Anterior cingulate cortex (tissue), 58 donors: ENCODE data around the gene SPTBN5.
A peak's percentile ranks its signal among the peaks of the same experiment; 100 is the strongest.

ENCODE experiments used
- DNase-seq, 58 donors: peaks; one replicate each; lab custom pipeline; 2025; lab: John Stamatoyannopoulos, UW

The SPTBN5 gene

GRCh38 chr15:41893422-41894250 lies at the start of gene SPTBN5:
SPTBN5 (minus strand) TSS chr15:41894053; CDS start chr15:41893497, 556 bp downstream.
- DNase-seq: no peak

- DNase-seq: no peak
These were observed 49.0 kb upstream of the SPTBN5 start for GRCh38 chr15:41942886-41943285.

GRCh38 chr15:41941644-41942415 lies 48.0 kb upstream of the SPTBN5 start:
- no peak for DNase-seq

GRCh38 chr15:41940441-41940857 lies 46.6 kb upstream of the SPTBN5 start:
- DNase-seq: no peak

GRCh38 chr15:41939986-41940385 lies 46.1 kb upstream of the SPTBN5 start:
- no peak for DNase-seq

DNA sequence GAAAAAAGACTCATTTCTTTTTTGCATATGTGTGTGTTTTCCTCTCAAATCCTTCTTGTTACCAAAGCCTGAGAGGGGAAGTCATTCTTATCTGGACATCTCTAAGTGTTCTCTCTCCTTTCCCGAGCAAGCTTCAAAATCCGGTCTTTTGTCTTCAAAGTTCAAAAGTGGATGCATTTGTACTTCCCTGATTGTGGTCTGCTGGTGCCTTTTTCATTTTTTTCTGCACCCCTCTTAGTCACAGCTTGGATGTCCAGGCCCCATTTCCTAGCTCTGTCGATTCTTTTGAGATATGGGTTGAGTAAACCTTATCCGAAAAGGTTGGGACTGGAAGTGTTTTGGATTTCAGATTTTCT lies 43.7 kb upstream of the SPTBN5 start:
- DNase-seq: no peak

DNA sequence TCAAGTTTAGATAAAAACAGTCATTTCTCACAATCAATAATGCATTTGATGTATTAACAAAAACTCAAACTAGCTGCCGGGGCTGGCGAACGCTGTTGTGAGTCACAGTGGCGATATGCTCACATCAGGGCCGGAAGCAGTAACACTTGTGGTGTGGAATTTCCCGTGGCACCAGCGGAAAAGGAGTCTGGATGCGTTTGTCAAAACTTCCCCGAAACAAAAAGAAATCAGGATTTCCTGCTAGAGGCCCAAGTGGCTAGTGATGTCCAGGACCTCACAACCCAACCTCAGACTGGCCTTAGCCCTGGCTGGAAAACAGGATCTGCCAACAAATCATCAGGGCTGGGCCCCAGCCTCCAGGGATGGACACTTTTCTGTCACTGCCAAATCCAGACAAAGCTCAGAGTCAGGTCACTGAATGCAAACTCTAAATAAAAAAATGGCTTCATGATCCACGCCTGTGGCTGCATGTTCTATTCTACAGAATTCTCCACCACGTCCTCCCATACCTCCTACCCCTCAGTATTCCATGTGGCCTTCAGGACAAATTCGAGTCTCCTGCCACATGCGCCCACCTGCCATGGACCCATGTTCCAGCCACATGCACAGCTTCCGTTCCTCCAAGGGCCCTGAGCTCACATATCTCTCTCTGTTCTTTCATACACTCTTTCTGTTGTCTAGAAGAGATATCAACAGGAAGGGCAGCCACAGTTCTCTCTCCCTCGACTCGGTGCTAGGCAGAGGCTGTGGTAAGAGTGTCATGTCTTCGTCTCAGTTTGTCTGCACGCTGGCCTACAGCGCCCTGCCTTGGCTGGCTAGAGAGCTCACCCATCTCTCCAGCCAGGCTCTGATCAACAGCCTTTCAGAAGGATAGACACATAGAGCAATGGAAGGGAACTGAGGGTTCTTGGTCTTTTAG lies 43.1 kb upstream of the SPTBN5 start:
- peak in 14 of 58 donors; percentile 6 to 48 (median 16) for DNase-seq

- DNase-seq: no peak
These were observed 42.3 kb upstream of the SPTBN5 start for GRCh38 chr15:41936155-41936554.

DNA sequence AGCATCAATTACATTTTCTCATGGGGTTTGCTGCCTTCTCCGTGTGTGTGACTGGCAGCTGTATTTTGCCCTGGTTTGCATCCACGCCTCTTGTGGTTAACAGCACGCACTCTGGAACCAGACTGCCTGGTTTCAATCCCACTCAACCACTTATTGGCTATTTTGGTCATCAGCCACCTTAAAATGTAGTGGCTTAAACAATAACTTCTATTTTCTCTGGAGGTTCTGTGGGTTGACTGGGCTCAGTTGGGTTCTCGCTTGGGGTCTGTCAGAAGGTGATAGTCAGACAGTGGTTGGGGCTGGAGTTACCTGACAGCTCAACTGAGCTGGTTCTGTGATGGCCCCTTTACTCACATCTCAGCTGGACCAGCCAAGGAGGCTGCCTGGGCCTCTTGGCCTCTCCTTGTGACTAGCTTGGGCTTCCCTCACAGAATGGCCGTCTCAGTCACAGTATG lies 41.7 kb upstream of the SPTBN5 start:
- DNase-seq: no peak

- DNase-seq: no peak
These were observed 41.0 kb upstream of the SPTBN5 start for GRCh38 chr15:41934843-41935242.

- no peak for DNase-seq
These were observed 39.9 kb upstream of the SPTBN5 start for GRCh38 chr15:41933771-41934170.

DNA sequence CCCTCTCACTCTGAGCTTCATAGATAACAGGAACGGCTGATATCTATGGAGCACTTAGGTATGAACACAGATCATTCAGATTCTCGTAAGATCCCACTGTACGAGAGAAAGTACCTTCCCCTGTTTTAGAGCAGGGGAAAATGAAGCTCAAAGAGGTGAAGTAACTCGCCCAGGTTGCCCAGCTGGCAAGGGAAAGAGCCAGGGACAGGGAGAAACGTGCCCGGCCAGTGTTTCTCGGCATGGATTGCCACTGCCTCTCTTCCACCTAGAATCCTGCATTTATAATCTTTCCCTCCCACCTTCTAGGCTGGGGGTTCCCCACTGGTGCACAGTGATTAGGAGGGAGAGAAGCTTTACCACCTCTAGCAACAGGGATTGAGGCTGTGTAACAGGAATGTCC lies 39.5 kb upstream of the SPTBN5 start:
- DNase-seq: no peak

GRCh38 chr15:41932511-41933289 lies 38.8 kb upstream of the SPTBN5 start:
- DNase-seq: no peak

DNA sequence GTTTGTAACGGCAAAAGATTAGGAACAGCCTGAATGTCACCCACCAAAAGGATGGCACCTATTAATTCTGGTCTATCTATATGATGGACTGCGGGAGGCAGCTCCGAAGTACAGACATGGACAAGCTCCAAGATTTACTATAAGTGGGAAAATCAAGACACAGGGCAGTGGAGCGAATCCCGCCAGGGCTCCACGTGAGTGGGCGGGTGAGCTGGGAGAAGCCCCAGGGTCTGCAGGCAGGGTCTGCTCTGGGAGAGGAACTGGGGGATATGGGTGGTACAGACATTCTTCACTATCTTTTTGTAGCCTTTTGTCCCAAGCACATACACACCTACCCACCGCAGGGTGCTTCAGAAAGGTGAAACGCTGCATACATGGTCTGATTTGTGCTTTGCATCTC lies 38.2 kb upstream of the SPTBN5 start:
- no peak for DNase-seq

DNA sequence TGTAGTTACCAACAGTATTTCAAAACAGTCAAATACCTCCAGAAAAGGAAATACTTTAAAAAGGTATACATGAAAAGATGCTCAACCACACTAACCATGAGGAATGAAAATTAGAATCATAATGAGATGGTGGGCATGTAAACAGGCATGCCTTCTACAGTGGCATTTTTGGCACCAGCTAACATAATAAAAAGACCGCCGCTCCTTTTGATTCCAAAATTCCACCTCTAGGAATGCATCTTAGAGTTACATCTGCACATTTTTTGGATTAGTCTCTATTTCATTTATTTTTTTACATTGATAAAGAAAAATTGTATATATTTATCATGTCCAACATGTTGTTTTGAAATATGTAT lies 37.0 kb upstream of the SPTBN5 start:
- no peak for DNase-seq

DNA sequence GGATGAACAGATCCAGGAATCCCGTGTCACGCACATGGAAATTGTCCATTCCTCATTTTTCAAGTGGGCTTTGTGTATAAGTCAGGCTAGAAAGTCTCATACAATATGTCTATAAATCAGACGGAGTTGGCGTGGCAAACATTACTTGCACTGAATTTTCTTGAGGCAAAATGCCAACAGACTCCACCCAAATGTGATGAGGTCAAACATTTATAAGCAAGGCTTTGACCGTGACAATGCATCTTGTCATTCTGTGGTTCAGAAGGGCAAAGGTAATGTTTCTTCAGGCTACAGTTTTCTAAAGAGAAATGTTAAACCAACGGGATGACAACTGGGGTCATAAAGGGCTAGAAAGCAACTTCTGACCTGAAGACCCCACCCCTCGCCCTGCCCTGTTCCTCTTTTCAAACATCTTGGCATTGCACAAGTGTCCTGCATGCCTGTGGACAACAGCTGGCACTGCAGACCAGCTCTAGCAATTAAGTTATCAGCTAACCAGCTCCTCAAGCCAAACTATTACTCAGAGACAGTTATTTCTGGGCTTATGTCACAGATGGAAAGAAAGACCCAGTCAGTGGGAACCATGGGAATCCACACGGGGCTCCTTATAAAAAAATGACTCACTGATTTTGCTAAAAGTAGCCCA lies 36.5 kb upstream of the SPTBN5 start:
- DNase-seq: peak in 4 of 58 donors; percentile 12 to 39 (median 16)

DNA sequence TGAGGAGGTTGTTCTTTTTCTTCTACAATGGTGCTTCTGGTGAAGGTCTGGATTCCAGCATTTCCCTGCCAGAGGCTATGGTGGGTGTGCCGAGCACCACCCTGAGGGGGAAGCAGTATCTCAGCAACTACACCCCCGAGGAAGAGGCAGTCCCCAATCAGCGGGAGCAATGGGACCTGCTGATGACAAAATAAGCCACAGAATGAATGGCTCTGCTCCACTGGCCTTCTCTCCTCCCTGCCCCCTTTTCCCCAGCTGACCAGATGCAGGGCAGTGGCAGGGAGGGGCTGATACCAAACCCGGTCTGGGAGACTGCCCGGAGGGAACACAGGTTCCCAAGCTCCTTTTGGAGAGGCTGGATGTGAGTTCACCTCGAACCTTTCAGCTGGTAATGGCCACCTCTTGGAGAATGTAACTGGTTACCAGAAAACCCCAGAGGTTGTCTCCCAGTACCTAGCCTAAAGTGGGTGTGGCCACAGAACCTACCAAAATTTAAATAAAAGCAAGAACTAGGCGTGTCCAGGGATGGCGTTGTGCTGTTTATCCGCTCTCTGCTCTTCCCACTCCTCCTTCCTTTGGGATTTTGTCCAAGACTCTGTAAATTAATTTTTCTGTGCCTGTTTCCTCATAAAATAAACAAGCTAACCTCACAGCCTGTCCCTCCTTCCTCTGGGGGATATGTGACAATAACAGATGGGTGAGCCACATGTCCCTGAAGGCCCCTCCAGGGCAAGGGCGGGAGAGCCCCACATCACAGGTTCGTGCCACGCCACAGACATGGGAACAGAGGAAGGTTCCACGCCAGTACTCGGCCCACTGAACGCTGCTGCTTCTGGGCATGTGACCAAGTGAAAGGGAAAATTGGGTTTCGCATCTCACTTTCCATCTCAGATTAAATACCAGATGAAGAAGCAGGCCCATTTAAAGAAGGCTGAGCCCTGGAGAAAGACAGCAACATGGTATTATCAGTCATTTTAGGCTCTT lies 35.1 kb upstream of the SPTBN5 start:
- peak in 14 of 58 donors; percentile 5 to 38 (median 20) for DNase-seq

DNA sequence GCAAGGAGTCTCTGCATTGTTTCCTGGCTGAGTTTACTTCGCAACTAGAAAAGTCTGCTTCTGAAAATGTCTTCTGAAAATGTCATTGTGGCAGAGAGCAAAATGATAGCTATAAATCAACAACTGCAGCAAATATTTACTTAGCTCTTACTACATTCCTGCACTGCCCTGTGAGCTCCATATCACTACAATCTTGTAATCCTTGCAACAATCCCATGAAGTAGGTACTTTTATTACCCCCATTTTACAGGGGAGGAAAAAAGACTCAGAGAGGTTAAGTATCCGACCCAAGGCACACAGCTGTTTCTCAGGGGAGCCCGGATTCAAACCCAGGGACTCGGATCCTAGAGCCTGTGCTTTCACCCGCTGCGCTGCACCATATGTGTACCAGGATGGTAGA lies 34.2 kb upstream of the SPTBN5 start:
- no peak for DNase-seq
